Measurements from ENCODE around the gene PSMB2.

- TF ChIP-seq CTCF (IDR thresholded peaks at IDR 0.05 in 2 of 3, conservative IDR thresholded peaks at IDR 0.05 in 1 of 3; ENCODE audit: borderline replicate concordance in 1 of 3, insufficient read depth in 1 of 3, low read depth in 2 of 3, low read length in 2 of 3) (no peak), SIN3A (IDR thresholded peaks at IDR 0.05; ENCODE audit: low read depth) (no peak), CEBPB (IDR thresholded peaks at IDR 0.05; ENCODE audit: low read depth) (no peak)
Observed at GRCh38 chr1:35555212-35555584, 86.1 kb downstream of the PSMB2 start.

All from HCT116 (cell line).